Liver (tissue), 9 donors: ENCODE measurements around the gene PITPNC1. TPM values are rescaled to one million over a fixed set of nuclear protein-coding genes. Genes with fewer than 3 reads are reported as not detected.

ENCODE experiments used
- DNase-seq: peaks from one replicate; pipeline ENCODE4 v3.0.0-alpha.2; 2017; ENCODE audit warnings: low spot score
- H3K27ac ChIP-seq, 2 donors: one replicate each; pipeline ENCODE4 v1.7.0; 2013; ENCODE audit warnings: inconsistent platforms in 2 of 2, low read length in 2 of 2, control low read depth in 1 of 2, low read depth in 1 of 2, mild to moderate bottlenecking in 1 of 2
- H3K27me3 ChIP-seq, 4 donors: one replicate each; pipeline versions ENCODE4 v1.6.1 to v1.7.0; 2013; ENCODE audit warnings: low read length in 3 of 4, inconsistent platforms in 1 of 4, mild to moderate bottlenecking in 1 of 4, moderate library complexity in 1 of 4; ENCODE audit not compliant: control insufficient read depth in 4 of 4, insufficient read depth in 4 of 4
- H3K36me3 ChIP-seq, 4 donors: one replicate each; pipeline versions ENCODE4 v1.6.1 to v1.7.0; 2013; ENCODE audit warnings: low read length in 3 of 4, mild to moderate bottlenecking in 3 of 4, low read depth in 1 of 4, moderate library complexity in 1 of 4; ENCODE audit not compliant: control insufficient read depth in 4 of 4, insufficient read depth in 3 of 4
- H3K4me1 ChIP-seq, 4 donors: one replicate each; pipeline versions ENCODE4 v1.6.1 to v1.7.0; 2013; ENCODE audit warnings: low read length in 3 of 4, mild to moderate bottlenecking in 3 of 4, moderate library complexity in 1 of 4; ENCODE audit not compliant: control insufficient read depth in 4 of 4, insufficient read depth in 4 of 4
- H3K4me3 ChIP-seq, 3 donors: one replicate each; pipeline versions ENCODE4 v1.6.1 to v1.7.0; 2013; ENCODE audit warnings: low read length in 3 of 3, control low read depth in 1 of 3, low read depth in 1 of 3, mild to moderate bottlenecking in 1 of 3
- H3K9ac ChIP-seq, 2 donors: one replicate each; pipeline ENCODE4 v1.7.0; 2013; ENCODE audit warnings: low read length in 2 of 2, mild to moderate bottlenecking in 2 of 2, moderate library complexity in 2 of 2, control low read depth in 1 of 2, low read depth in 1 of 2
- H3K9me3 ChIP-seq, 4 donors: one replicate each; pipeline versions ENCODE4 v1.6.1 to v1.7.0; 2013; ENCODE audit warnings: low read length in 3 of 4; ENCODE audit not compliant: control insufficient read depth in 4 of 4
- EGR1 ChIP-seq, 2 donors: IDR thresholded peaks; 2 replicates each; pipeline ENCODE4 v1.6.1; 2016 to 2018; ENCODE audit warnings: antibody characterized with exemption in 2 of 2, low read depth in 2 of 2
- FOXA1 ChIP-seq: IDR thresholded peaks from 2 replicates; pipeline ENCODE4 v1.6.1; 2016; ENCODE audit warnings: antibody characterized with exemption
- FOXA2 ChIP-seq: IDR thresholded peaks from 2 replicates; pipeline ENCODE4 v1.6.1; 2016; ENCODE audit warnings: antibody characterized with exemption
- GABPA ChIP-seq, 2 donors: IDR thresholded peaks in 1 of 2; conservative IDR thresholded peaks in 1 of 2; 2 replicates each; pipeline ENCODE4 v1.6.1; 2016; ENCODE audit warnings: antibody characterized with exemption in 2 of 2, mild to moderate bottlenecking in 1 of 2, moderate library complexity in 1 of 2
- HNF4A ChIP-seq, 2 donors: conservative IDR thresholded peaks; 2 replicates each; pipeline ENCODE4 v1.6.1; 2016; ENCODE audit warnings: antibody characterized with exemption in 2 of 2, mild to moderate bottlenecking in 2 of 2
- HNF4G ChIP-seq: IDR thresholded peaks from 2 replicates; pipeline ENCODE4 v1.6.1; 2016; ENCODE audit warnings: antibody characterized with exemption
- JUND ChIP-seq, 2 donors: IDR thresholded peaks; 2 replicates each; pipeline ENCODE4 v1.6.1; 2016; ENCODE audit warnings: antibody characterized with exemption in 2 of 2
- NR2F2 ChIP-seq: IDR thresholded peaks from 2 replicates; pipeline ENCODE4 v1.6.1; 2016; ENCODE audit warnings: antibody characterized with exemption
- RAD21 ChIP-seq, 2 donors: IDR thresholded peaks; 2 replicates each; pipeline ENCODE4 v1.6.1; 2016; ENCODE audit warnings: antibody characterized with exemption in 2 of 2, mild to moderate bottlenecking in 2 of 2
- SP1 ChIP-seq: IDR thresholded peaks from 2 replicates; pipeline ENCODE4 v1.6.1; 2018; ENCODE audit warnings: antibody characterized with exemption, mild to moderate bottlenecking
- ZBTB33 ChIP-seq: IDR thresholded peaks from 2 replicates; pipeline ENCODE4 v1.6.1; 2016; ENCODE audit warnings: antibody characterized with exemption
- WGBS: extraction: QIAGEN DNeasy Blood & Tissue Kit; methylation state at CpG from one replicate; pipeline ENCODE4 v1.1.7; 2013; 5-methylcytosine and 5-hydroxymethylcytosine counted together
- polyA plus RNA-seq, 2 donors: library from polyadenylated mRNA; stranded (reverse) in 1 of 2; unstranded in 1 of 2; fragments of 200-250 nt in 1 of 2; fragments of >200 nt in 1 of 2; fragmentation: Nextera tagmentation in 1 of 2; extraction: Ambion mirVana in 1 of 2; gene quantifications; one replicate each; pipeline versions ENCODE4 v1.2.1 to v1.2.3, GENCODE V29; 2013 to 2015
- total RNA-seq, 2 donors: library from RNA; depleted of rRNA; stranded (reverse); fragments of >200 nt; gene quantifications; one replicate each; pipeline ENCODE4 v1.2.3, GENCODE V29; 2014
- TF ChIP-seq, protein P1 (sequence below): fragments of 150-350 bp; IDR thresholded peaks from 2 replicates; pipeline ENCODE4 v1.5.1; 2017; ENCODE audit warnings: improper control_type of control experiment, low read depth, low read length; ENCODE audit not compliant: missing input control
- TF ChIP-seq, protein P2 (sequence below): IDR thresholded peaks from 2 replicates; pipeline ENCODE4 v1.6.1; 2016; ENCODE audit warnings: antibody characterized with exemption
- donor health status: healthy.
- donor health status: healthy.
- donor health status: healthy.
- donor health status: healthy.
- donor health status: healthy.

The PITPNC1 gene
- total and polyA plus RNA-seq, 4 donors: 2.3 to 10.2 (median 5.7) TPM

GRCh38 chr17:67615011-67615561, 238.0 kb downstream of the PITPNC1 start:
- Histone ChIP-seq H3K4me3 (no peak overlapping the region), H3K27ac (no peak overlapping the region), H3K27me3 (no peaks in the 10 kb centered on the region), H3K9me3 (no peaks in the 10 kb centered on the region), H3K36me3 (no peaks in the 10 kb centered on the region), H3K9ac (no peak overlapping the region), H3K4me1 (peaks cover 0 to 2% (median under 1%) of the 10 kb centered on the region in 4 donors)
- TF ChIP-seq EGR1 (IDR thresholded peaks at IDR 0.05; ENCODE audit: low read depth in 2 of 2): no peak
- no peak for TF ChIP-seq HNF4G
- TF ChIP-seq, protein P1, sequence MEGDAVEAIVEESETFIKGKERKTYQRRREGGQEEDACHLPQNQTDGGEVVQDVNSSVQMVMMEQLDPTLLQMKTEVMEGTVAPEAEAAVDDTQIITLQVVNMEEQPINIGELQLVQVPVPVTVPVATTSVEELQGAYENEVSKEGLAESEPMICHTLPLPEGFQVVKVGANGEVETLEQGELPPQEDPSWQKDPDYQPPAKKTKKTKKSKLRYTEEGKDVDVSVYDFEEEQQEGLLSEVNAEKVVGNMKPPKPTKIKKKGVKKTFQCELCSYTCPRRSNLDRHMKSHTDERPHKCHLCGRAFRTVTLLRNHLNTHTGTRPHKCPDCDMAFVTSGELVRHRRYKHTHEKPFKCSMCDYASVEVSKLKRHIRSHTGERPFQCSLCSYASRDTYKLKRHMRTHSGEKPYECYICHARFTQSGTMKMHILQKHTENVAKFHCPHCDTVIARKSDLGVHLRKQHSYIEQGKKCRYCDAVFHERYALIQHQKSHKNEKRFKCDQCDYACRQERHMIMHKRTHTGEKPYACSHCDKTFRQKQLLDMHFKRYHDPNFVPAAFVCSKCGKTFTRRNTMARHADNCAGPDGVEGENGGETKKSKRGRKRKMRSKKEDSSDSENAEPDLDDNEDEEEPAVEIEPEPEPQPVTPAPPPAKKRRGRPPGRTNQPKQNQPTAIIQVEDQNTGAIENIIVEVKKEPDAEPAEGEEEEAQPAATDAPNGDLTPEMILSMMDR: no peak
- no peak for TF ChIP-seq FOXA2
- TF ChIP-seq, protein P2, sequence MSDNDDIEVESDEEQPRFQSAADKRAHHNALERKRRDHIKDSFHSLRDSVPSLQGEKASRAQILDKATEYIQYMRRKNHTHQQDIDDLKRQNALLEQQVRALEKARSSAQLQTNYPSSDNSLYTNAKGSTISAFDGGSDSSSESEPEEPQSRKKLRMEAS: no peak
- TF ChIP-seq ZBTB33: no peak
- no peak for TF ChIP-seq SP1
- no peak for TF ChIP-seq RAD21 (IDR thresholded peaks at IDR 0.05)
- no peak for TF ChIP-seq JUND (IDR thresholded peaks at IDR 0.05)
- TF ChIP-seq GABPA (IDR thresholded peaks at IDR 0.05 in 1 of 2, conservative IDR thresholded peaks at IDR 0.05 in 1 of 2): no peak
- no peak for TF ChIP-seq FOXA1
- no peak for DNase-seq
- 96% methylated on average over 13 of the region's 13 CpGs for WGBS

- H3K27me3 ChIP-seq: no peaks in the 10 kb centered on the region
- no peak for DNase-seq
- peaks cover 0 to 2% (median under 1%) of the 10 kb centered on the region in 4 donors for H3K4me1 ChIP-seq
- WGBS: 95% methylated on average over 7 of the region's 7 CpGs
- H3K4me3 ChIP-seq: no peak overlapping the region
- no peak overlapping the region for H3K9ac ChIP-seq
- no peaks in the 10 kb centered on the region for H3K36me3 ChIP-seq
- no peaks in the 10 kb centered on the region for H3K9me3 ChIP-seq
- H3K27ac ChIP-seq: no peak overlapping the region
- TF ChIP-seq, protein P2: no peak
- no peak for TF ChIP-seq FOXA2
Measured at GRCh38 chr17:67615736-67616135, 238.7 kb downstream of the PITPNC1 start.

DNA sequence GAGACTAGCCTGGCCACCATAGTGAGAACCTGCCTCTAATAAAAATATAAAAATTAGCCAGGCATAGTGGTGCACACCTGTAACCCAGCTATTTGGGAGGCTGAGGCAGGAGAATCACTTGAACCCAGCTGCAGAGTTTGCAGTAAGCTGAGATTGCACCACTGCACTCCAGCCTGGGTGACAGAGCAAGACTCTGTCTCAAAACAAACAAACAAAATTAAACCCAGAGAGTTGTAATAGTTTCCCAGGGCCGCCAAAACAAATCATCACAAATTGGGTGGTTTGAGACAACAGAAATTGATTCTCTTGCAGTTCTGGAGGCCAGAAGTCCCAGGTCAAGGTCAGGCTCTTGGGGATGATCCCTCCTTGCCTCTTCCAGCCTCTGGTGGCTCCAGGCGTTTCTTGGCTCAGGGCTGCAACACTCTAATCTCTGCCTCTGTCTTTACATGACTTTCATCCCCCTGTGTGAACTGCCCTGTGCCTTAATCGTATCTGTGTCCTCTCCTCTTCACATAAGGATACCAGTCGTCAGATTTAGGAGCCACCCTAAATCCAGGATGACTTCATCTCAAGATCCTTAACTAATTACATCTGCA, 240.3 kb downstream of the PITPNC1 start:
- H3K4me3 ChIP-seq: no peak overlapping the region
- no peaks in the 10 kb centered on the region for H3K36me3 ChIP-seq
- 73% methylated on average over 4 of the region's 4 CpGs for WGBS
- DNase-seq: no peak
- H3K27ac ChIP-seq: no peak overlapping the region
- H3K27me3 ChIP-seq: no peaks in the 10 kb centered on the region
- H3K9ac ChIP-seq: no peak overlapping the region
- H3K9me3 ChIP-seq: no peaks in the 10 kb centered on the region
- TF ChIP-seq NR2F2 (no peak), GABPA (IDR thresholded peaks at IDR 0.05 in 1 of 2, conservative IDR thresholded peaks at IDR 0.05 in 1 of 2) (no peak), RAD21 (IDR thresholded peaks at IDR 0.05) (no peak), EGR1 (IDR thresholded peaks at IDR 0.05; ENCODE audit: low read depth in 2 of 2) (no peak), HNF4A (conservative IDR thresholded peaks at IDR 0.05) (peak in 1 of 2 donors; percentile 18)
- TF ChIP-seq, protein P1: no peak
- H3K4me1 ChIP-seq: peaks cover 0 to 2% (median under 1%) of the 10 kb centered on the region in 4 donors
